Stimulated activated CD4-positive, alpha-beta T cell treated with anti-CD3 and anti-CD28 coated beads, TNF-alpha, amount 100 ng/mL, for 24 hours (primary cell): ENCODE results near the gene SH2D3A.
"Not testable (repeated sequence)": the region's sequence is repeated elsewhere in the genome, so short reads cannot be mapped to it uniquely, and the experiment has no call there.

ENCODE experiments used
- DNase-seq, 3 experiments: peaks; one replicate each; pipeline ENCODE4 v3.0.0-alpha.2; 2020; ENCODE audit warnings: low read depth in 3 of 3

SH2D3A gene

GRCh38 chr19:6721773-6722172, 45.5 kb downstream of the SH2D3A start:
- DNase-seq, result no peak

DNA sequence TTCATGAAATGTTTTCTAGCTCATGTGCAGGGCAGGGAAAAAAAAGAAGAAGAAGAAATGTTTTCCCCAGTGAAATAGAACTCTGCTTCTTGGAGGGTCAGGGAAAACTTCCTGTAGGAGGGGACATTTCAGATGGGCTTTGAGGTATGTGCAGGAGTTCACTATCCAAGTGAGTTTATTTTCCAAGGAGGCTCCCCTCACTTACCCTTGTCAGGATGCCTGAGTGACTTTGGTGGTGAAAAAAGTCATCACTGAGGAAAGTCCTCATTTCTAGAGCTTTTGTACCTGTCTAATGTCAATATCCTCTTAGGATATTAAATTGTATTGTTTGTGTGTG, 46.1 kb downstream of the SH2D3A start:
- DNase-seq, result no peak

GRCh38 chr19:6720369-6721137, 46.7 kb downstream of the SH2D3A start, which contains the start of gene C3:
C3 (minus strand) TSS chr19:6720650; CDS start chr19:6720589, 61 bp downstream.
- DNase-seq, result no peak

- DNase-seq, result no peak
Measured at GRCh38 chr19:6719992-6720368, 47.3 kb downstream of the SH2D3A start.

DNA sequence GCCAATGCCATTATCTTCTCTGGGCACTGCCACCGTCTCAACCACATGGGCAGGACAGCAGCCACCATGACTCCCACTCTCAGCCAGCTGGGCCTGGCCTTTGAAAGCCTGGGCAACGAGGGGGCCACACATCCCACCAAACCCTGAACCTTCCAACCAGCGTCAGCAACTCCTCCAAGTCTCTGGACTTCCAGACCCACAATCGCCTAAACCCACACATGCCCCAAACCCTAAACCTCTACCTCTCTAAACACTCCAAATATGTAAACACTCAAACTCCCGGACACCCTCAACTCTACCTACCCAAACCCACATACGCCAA, 47.7 kb downstream of the SH2D3A start:
- no peak for DNase-seq

DNA sequence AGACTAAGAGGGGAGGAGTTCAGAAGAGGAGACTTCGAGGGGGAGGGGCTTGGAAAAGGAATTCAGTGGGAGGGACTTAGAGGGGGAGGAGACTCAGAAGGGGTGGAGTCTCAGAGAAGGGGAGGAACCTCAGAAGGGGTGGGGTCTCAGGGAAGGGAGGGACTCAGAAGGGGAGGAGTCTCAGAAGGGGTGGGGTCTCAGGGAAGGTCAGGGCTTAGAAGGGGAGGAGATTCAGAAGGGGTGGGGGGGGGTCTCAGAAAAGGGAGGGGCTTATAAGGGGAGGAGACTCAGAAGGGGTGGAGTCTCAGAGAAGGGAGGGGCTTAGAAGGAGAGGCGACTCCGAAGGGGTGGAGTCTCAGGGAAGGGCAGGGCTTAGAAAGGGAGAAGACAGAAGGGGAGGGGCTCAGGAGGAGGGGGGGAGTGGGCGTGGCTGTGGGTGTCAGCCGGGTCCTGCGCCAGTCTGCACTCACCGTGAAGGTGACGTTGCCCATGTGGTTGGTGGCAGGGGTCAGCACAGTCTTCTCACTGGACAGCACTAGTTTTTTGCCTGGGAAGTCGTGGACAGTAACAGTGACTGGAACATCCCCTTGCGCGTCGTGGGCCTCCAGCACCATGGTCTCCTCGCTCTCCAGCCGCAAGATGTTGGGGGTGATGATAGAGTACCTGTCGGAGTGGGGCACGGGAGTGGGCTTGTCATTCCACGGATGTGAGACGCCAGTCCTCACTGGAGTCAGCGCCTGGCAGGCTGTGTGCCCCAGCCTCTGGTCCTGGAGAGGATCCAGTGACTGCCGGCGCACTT, 48.3 kb downstream of the SH2D3A start:
- DNase-seq, result no peak

- DNase-seq, result no peak
Measured at GRCh38 chr19:6718111-6718740, 49.0 kb downstream of the SH2D3A start.

- DNase-seq, result no peak
Measured at GRCh38 chr19:6717441-6717971, 49.7 kb downstream of the SH2D3A start.

GRCh38 chr19:6717036-6717435, 50.2 kb downstream of the SH2D3A start:
- no peak for DNase-seq

DNA sequence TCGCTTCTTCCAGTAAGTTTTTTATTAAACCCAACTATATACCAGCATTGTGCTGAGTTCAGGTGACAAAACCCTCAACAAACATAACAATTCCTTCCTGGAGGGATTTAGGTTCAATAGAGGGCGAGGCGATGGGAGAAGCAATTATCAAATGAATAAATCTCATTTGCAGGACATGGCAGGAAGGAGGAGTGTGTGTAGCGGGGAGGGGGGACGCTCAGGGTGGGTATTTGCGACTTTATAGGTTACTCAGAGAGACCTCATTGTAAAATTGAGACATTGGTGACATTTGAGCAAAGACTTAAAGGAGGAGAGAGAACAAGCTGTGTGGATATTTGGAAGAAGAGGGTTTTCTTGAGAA, 50.6 kb downstream of the SH2D3A start:
- DNase-seq, result no peak

DNA sequence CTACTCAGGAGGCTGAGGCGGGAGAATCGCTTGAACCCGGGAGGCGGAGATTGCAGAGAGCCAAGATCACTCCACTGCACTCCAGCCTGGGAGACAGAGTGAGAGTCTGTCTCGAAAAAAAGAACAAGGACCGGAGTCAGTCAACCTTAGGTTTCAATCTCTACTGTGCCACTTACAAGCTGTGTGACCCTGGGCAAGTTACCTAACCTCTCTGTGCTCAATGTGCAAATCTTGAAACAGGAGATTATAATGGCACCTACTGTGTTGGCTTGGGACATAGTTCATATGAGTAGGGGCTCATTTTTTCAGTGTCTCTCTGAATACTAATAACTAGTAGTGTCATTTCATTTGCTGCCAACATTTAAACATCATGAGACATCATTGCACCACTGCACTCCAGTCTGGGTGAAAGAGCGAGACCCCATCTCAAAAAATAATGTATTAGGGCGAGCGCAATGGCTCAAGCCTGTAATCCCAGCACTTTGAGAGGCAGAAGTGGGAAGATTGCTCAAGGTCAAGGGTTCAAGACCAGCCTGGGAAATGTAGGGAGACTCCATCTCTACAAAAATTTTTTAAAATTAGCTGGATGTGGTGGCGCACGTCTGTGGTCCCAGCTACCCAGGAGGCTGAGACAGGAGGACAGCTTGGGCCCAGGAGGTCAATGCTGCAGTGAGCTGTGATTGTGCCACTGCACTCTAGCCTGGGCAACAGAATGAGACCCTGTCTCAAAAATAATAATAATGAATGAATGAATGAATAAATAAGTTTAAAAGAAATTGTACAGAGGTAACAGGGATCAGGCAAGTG, 52.3 kb downstream of the SH2D3A start:
- no peak for DNase-seq

DNA sequence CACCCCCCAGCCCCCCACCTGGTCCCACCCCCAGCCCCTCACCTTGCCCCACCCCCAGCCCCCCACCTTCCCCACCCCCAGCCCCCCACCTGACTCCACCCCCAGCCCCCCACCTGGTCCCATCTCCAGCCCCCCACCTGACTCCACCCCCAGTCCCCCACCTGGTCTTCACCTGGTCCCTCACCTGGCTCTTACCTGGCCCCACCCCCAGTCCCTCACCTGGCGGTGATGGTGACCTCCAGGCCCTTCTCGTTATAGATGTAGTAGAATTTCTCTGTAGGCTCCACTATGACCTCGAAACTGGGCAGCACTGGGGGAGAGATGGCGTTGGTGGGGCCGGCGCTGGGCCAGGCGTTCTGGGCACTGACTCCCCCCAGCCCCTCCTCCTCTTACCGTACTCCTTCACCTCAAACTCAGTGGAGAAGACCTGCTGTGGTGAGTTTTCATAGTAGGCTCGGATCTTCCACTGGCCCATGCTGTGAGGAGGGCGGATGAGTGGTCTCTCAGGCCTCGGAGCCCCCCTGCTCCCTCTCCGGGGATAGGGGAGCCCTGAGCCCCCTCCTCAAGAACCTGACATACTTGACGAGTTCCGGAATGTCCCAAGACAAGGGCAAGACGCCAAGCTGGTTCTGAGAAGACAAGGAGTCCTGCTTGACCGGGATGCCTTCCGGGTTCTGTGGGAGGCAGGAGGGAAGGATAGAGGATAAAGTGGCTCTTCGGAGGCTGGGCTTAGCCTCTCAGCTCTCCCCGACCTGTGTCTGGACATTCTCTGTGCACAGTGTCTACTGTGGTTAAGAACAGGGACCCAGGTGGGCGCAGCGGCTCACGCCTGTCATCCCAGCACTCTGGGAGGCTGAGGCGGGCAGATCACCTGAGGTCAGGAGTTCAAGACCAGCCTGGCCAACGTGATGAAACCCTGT, 53.2 kb downstream of the SH2D3A start:
- no peak for DNase-seq

GRCh38 chr19:6712692-6713670, 54.3 kb downstream of the SH2D3A start:
- no peak for DNase-seq

DNA sequence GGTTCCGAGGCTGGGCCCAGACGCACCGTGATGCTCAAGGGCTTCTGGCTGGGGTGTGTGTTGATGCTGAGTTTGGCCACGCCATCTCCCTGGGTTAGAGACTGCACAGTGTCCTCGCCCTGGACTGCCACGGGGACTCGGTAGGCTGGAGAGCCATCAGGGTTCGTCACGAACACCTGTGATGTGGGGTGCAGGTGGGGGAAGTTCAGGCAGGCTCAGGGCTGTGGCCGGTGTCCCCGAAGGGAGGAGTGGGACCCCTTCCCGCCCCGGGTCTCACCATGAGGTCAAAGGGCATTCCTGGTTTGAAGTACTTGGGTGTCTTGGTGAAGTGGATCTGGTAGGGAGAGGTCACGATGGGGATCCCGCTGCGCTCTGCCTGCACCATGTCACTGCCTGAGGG, 55.0 kb downstream of the SH2D3A start:
- no peak for DNase-seq

- DNase-seq, result no peak
Measured at GRCh38 chr19:6711605-6712004, 55.6 kb downstream of the SH2D3A start.

GRCh38 chr19:6711078-6711361, 56.2 kb downstream of the SH2D3A start:
- no peak for DNase-seq

- DNase-seq, result no peak
Measured at GRCh38 chr19:6710273-6711077, 56.8 kb downstream of the SH2D3A start.

DNA sequence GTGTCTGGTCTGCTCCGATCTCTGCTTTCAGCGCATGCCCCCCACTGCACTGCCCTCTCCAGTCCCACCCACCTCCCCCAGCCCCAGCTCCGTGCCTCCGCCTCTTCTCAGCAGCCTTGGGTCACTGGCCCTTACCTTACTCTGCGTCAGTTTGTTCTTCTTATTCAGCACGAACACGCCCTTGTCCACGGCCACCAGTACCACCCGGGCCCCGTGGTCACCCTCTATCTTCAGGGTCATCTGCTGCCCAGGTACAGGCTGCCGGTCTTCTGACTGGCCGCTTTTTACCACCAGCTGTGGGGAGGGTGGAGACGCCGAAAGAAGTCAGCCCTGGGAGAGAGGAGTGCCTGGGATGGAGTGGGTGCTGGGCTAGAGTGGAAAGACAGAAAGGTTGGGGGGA, 57.7 kb downstream of the SH2D3A start:
- DNase-seq, result no peak

DNA sequence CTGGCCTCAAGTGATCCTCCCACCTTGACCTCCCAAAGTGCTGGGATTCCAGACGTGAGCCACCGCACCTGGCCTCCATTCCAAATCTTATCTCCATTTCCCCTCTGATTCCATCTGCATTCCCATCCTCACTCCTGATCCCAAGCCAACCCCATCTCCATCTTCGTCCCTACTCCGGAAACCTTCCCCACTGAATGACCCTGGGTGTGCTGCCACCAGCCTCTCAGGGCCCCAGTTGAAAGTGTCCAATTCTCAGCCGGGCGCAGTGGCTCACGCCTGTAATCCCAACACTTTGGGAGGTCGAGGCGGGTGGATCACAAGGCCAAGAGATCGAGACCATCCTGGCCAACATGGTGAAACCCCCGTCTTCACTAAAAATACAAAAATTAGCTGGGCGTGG, 58.3 kb downstream of the SH2D3A start:
- not testable (repeated sequence) for DNase-seq
